Neural cell (in vitro differentiated cells): ENCODE results near the gene CBFA2T2.

Source experiments
- CTCF ChIP-seq: fragments of 450-650 bp; IDR thresholded peaks from 2 replicates; pipeline ENCODE4 v1.5.1; 2014; ENCODE audit warnings: antibody characterized with exemption, mild to moderate bottlenecking, moderate library complexity; ENCODE audit not compliant: poor library complexity, severe bottlenecking
- EZH2 ChIP-seq: fragments of 200-600, 300-800 bp; shearing (Covaris generic), sonication (generic); IDR thresholded peaks from 2 replicates; pipeline ENCODE4 v1.6.1; 2014; ENCODE audit warnings: antibody characterized with exemption, low read length, borderline replicate concordance, mild to moderate bottlenecking; ENCODE audit not compliant: insufficient read depth, poor library complexity, severe bottlenecking
- MXI1 ChIP-seq: fragments of 450-650 bp; conservative IDR thresholded peaks from 2 replicates; pipeline ENCODE4 v1.6.1; 2014; ENCODE audit warnings: antibody characterized with exemption, mild to moderate bottlenecking; ENCODE audit not compliant: poor library complexity, severe bottlenecking
- POLR2AphosphoS5 ChIP-seq: IDR thresholded peaks from 2 replicates; pipeline ENCODE4 v1.6.1; 2012
- SMC3 ChIP-seq: fragments of 450-650 bp; conservative IDR thresholded peaks from 2 replicates; pipeline ENCODE4 v1.6.1; 2014; ENCODE audit warnings: antibody characterized with exemption, mild to moderate bottlenecking, moderate library complexity; ENCODE audit not compliant: poor library complexity

GRCh38 chr20:33460711-33461110 lies 29.2 kb upstream of the CBFA2T2 start:
- TF ChIP-seq CTCF (no peak), POLR2AphosphoS5 (no peak), EZH2 (no peak), SMC3 (no peak), MXI1 (no peak)
